K562 (cell line): ENCODE results near the gene BTBD1. TPM values are rescaled to one million over a fixed set of nuclear protein-coding genes. Genes with fewer than 3 reads are reported as not detected.

Experiments
- CBX1 ChIP-seq: sonication (generic); IDR thresholded peaks from 2 replicates; pipeline ENCODE4 v1.6.1; 2016; ENCODE audit warnings: antibody characterized with exemption, low read depth, mild to moderate bottlenecking
- ETV1 ChIP-seq: fragments of 450-650 bp; conservative IDR thresholded peaks from 2 replicates; pipeline ENCODE4 v1.6.1; 2016; ENCODE audit warnings: missing genetic modification characterization, control low read depth, low read depth, missing compliant biosample characterization
- RBM39 ChIP-seq: fragments of 200-400 bp; formaldehyde crosslinking; optimal IDR thresholded peaks from 2 replicates; pipeline ENCODE3; 2018; ENCODE audit warnings: low read depth, low read length
- polyA plus RNA-seq, 8 experiments: library from polyadenylated mRNA; depleted of rRNA in 4 of 8; stranded (reverse) in 5 of 8; unstranded in 3 of 8; fragments of >200 nt; fragmentation: Nextera tagmentation in 2 of 8; fragmentation: Illumina TruSeq in 1 of 8; extraction: Ambion mirVana in 2 of 8; extraction: Trizol in 1 of 8; gene quantifications; 2 replicates each; pipeline versions ENCODE4 v1.2.1 to v1.2.3, GENCODE V29; 2011 to 2014; ENCODE audit warnings: inconsistent platforms in 1 of 8, missing spikeins in 1 of 8
- total RNA-seq, 7 experiments: library from RNA; depleted of rRNA in 6 of 7; stranded (reverse); fragments of >200 nt in 6 of 7; fragmentation: Illumina TruSeq in 2 of 7; extraction: Trizol in 2 of 7; gene quantifications; 2 replicates each; pipeline versions ENCODE4 v1.2.1 to v1.2.3, GENCODE V29; 2011 to 2021; ENCODE audit warnings: low replicate concordance in 1 of 7
- TF ChIP-seq, protein P1 (sequence below): fragments of 450-650 bp; IDR thresholded peaks from 2 replicates; pipeline ENCODE4 v1.6.1; 2016; ENCODE audit warnings: antibody characterized with exemption
- TF ChIP-seq, protein P2 (sequence below): fragments of 450-650 bp; IDR thresholded peaks from 2 replicates; pipeline ENCODE4 v1.6.1; 2016; ENCODE audit warnings: mild to moderate bottlenecking, moderate library complexity
- TF ChIP-seq, protein P3 (sequence below): fragments of 250-450 bp; sonication (Bioruptor Pico); IDR thresholded peaks from 2 replicates; pipeline ENCODE4 v1.4.0; 2020; ENCODE audit warnings: borderline replicate concordance
- TF ChIP-seq, protein P4 (sequence below), 2 experiments: fragments of 200-800 bp in 1 of 2; sonication (Bioruptor generic) in 1 of 2; sonication (generic) in 1 of 2; formaldehyde crosslinking in 1 of 2; IDR thresholded peaks in 1 of 2; conservative IDR thresholded peaks in 1 of 2; 2 replicates each; pipeline versions ENCODE4 v1.5.0 to v1.6.1; 2016 to 2020; ENCODE audit warnings: missing compliant biosample characterization in 1 of 2, missing genetic modification characterization in 1 of 2, missing genetic modification reagents in 1 of 2

Gene BTBD1
- total and polyA plus RNA-seq, 9 of the 15 experiments (the other 6 are each of a cell fraction or from before 2014, with no cell fraction given) = 19.4 to 106 (median 90.4) TPM

DNA sequence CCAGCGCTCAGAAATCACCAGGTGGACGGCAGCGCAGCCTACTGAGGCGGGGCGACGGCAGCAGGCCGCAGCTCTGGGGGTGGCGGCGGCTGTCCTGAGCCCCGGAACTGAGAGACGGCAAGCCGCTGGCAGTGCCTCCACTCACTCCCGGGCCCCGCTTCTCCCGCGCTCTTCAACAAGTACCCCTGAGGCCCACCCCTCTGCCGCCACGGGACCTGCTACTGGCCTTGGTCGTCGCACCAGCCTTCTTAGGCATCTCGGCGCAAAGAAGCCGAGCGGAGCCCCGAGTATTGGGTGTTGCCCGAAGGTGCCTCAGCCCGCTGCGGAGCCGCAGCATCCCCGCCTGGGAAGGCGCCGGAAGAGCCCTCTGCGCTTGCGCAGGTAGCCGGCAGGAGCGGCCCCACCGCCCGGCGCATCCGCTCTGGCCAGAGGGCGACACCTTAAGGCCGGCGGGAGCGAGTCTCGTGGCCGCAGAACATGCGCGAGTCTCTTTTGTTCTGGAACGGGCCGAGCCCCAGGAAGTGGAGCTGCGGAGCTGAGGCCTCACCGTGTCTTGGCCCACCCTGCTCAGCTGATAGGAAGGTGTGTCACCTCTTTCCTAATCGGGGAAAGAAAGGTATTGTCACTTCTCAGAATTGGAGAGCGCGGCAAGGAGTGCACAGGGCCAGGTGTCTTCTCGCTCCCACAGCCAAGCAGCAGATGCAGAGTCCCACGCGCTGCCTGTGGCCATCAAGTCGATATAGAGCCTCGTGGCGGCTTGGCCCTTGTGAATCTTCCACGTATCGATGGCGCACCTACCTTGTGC, 55.6 kb downstream of the BTBD1 start, which contains the start of gene C15orf40 (continued):
- TF ChIP-seq, protein P1, sequence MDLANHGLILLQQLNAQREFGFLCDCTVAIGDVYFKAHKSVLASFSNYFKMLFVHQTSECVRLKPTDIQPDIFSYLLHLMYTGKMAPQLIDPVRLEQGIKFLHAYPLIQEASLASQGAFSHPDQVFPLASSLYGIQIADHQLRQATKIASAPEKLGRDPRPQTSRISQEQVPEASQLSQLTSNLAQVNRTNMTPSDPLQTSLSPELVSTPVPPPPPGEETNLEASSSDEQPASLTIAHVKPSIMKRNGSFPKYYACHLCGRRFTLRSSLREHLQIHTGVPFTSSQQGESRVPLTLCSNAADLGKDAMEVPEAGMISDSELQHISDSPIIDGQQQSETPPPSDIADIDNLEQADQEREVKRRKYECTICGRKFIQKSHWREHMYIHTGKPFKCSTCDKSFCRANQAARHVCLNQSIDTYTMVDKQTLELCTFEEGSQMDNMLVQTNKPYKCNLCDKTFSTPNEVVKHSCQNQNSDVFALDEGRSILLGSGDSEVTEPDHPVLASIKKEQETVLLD = peak; percentile 94
- TF ChIP-seq, protein P2, sequence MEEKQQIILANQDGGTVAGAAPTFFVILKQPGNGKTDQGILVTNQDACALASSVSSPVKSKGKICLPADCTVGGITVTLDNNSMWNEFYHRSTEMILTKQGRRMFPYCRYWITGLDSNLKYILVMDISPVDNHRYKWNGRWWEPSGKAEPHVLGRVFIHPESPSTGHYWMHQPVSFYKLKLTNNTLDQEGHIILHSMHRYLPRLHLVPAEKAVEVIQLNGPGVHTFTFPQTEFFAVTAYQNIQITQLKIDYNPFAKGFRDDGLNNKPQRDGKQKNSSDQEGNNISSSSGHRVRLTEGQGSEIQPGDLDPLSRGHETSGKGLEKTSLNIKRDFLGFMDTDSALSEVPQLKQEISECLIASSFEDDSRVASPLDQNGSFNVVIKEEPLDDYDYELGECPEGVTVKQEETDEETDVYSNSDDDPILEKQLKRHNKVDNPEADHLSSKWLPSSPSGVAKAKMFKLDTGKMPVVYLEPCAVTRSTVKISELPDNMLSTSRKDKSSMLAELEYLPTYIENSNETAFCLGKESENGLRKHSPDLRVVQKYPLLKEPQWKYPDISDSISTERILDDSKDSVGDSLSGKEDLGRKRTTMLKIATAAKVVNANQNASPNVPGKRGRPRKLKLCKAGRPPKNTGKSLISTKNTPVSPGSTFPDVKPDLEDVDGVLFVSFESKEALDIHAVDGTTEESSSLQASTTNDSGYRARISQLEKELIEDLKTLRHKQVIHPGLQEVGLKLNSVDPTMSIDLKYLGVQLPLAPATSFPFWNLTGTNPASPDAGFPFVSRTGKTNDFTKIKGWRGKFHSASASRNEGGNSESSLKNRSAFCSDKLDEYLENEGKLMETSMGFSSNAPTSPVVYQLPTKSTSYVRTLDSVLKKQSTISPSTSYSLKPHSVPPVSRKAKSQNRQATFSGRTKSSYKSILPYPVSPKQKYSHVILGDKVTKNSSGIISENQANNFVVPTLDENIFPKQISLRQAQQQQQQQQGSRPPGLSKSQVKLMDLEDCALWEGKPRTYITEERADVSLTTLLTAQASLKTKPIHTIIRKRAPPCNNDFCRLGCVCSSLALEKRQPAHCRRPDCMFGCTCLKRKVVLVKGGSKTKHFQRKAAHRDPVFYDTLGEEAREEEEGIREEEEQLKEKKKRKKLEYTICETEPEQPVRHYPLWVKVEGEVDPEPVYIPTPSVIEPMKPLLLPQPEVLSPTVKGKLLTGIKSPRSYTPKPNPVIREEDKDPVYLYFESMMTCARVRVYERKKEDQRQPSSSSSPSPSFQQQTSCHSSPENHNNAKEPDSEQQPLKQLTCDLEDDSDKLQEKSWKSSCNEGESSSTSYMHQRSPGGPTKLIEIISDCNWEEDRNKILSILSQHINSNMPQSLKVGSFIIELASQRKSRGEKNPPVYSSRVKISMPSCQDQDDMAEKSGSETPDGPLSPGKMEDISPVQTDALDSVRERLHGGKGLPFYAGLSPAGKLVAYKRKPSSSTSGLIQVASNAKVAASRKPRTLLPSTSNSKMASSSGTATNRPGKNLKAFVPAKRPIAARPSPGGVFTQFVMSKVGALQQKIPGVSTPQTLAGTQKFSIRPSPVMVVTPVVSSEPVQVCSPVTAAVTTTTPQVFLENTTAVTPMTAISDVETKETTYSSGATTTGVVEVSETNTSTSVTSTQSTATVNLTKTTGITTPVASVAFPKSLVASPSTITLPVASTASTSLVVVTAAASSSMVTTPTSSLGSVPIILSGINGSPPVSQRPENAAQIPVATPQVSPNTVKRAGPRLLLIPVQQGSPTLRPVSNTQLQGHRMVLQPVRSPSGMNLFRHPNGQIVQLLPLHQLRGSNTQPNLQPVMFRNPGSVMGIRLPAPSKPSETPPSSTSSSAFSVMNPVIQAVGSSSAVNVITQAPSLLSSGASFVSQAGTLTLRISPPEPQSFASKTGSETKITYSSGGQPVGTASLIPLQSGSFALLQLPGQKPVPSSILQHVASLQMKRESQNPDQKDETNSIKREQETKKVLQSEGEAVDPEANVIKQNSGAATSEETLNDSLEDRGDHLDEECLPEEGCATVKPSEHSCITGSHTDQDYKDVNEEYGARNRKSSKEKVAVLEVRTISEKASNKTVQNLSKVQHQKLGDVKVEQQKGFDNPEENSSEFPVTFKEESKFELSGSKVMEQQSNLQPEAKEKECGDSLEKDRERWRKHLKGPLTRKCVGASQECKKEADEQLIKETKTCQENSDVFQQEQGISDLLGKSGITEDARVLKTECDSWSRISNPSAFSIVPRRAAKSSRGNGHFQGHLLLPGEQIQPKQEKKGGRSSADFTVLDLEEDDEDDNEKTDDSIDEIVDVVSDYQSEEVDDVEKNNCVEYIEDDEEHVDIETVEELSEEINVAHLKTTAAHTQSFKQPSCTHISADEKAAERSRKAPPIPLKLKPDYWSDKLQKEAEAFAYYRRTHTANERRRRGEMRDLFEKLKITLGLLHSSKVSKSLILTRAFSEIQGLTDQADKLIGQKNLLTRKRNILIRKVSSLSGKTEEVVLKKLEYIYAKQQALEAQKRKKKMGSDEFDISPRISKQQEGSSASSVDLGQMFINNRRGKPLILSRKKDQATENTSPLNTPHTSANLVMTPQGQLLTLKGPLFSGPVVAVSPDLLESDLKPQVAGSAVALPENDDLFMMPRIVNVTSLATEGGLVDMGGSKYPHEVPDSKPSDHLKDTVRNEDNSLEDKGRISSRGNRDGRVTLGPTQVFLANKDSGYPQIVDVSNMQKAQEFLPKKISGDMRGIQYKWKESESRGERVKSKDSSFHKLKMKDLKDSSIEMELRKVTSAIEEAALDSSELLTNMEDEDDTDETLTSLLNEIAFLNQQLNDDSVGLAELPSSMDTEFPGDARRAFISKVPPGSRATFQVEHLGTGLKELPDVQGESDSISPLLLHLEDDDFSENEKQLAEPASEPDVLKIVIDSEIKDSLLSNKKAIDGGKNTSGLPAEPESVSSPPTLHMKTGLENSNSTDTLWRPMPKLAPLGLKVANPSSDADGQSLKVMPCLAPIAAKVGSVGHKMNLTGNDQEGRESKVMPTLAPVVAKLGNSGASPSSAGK = peak; percentile 94
- TF ChIP-seq ETV1 (tag) (peak; percentile 87), CBX1 (0 out of 2 replicates have a peak, but pooled peaks have one; percentile 43), RBM39 (no peak)
- TF ChIP-seq, protein P3, sequence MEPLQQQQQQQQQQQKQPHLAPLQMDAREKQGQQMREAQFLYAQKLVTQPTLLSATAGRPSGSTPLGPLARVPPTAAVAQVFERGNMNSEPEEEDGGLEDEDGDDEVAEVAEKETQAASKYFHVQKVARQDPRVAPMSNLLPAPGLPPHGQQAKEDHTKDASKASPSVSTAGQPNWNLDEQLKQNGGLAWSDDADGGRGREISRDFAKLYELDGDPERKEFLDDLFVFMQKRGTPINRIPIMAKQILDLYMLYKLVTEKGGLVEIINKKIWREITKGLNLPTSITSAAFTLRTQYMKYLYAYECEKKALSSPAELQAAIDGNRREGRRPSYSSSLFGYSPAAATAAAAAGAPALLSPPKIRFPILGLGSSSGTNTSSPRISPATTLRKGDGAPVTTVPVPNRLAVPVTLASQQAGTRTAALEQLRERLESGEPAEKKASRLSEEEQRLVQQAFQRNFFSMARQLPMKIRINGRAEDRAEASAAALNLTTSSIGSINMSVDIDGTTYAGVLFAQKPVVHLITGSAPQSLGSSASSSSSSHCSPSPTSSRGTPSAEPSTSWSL = no peak
- TF ChIP-seq, protein P4, sequence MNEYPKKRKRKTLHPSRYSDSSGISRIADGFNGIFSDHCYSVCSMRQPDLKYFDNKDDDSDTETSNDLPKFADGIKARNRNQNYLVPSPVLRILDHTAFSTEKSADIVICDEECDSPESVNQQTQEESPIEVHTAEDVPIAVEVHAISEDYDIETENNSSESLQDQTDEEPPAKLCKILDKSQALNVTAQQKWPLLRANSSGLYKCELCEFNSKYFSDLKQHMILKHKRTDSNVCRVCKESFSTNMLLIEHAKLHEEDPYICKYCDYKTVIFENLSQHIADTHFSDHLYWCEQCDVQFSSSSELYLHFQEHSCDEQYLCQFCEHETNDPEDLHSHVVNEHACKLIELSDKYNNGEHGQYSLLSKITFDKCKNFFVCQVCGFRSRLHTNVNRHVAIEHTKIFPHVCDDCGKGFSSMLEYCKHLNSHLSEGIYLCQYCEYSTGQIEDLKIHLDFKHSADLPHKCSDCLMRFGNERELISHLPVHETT (CRISPR knock-in tag; conservative IDR thresholded peaks at IDR 0.05 in 1 of 2, IDR thresholded peaks at IDR 0.05 in 1 of 2) = peak in 1 of 2 experiments; percentile 53; a peak in 1 of 4 replicates
